GM10248 (cell line): ENCODE results near the gene OSBPL8.
"Not testable (repeated sequence)": the region's sequence is repeated elsewhere in the genome, so short reads cannot be mapped to it uniquely, and the experiment has no call there.

Experiments
- CTCF ChIA-PET: fragments of 300-600 bp; sonication (Branson Sonifier 250); formaldehyde crosslinking; extraction: SDS; loops from one replicate; lab custom pipeline; 2021; ENCODE audit warnings: antibody characterized with exemption; lab: Yijun Ruan, JAX
- POLR2A ChIA-PET: fragments of 350-650 bp; sonication (Branson Sonifier 250); formaldehyde crosslinking; extraction: SDS; loops from one replicate; lab custom pipeline; 2020; ENCODE audit warnings: antibody characterized with exemption; lab: Yijun Ruan, JAX
- DNase-seq: peaks from one replicate; pipeline ENCODE4 v3.0.0; 2012; ENCODE audit errors: extremely low spot score
- TF ChIP-seq, protein P1 (sequence below): IDR thresholded peaks from 2 replicates; pipeline ENCODE4 v1.5.1; 2012; ENCODE audit warnings: mild to moderate bottlenecking, low read depth; ENCODE audit errors: extremely low read depth, missing control alignments, control extremely low read depth

The OSBPL8 gene

DNA sequence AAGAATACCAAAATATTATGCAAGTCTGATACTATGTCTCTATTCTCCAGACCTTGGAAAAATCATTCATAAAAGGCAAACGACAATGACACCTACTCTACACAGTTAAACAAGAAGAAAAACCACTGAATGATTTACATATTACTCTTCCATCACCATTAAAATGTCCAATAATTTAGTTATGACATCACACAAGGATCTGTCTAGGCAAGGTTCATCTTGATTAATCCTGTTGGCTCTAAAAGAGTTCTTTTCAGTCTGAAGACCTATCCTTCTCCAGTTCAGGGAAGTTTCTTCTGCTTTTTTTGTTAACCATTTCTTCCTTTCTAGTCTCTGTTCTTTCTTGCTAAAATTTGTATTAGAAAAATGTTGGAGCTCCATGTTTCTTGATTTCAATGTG lies 64.0 kb downstream of the OSBPL8 start:
- POLR2A ChIA-PET = no interaction called here
- TF ChIP-seq, protein P1, sequence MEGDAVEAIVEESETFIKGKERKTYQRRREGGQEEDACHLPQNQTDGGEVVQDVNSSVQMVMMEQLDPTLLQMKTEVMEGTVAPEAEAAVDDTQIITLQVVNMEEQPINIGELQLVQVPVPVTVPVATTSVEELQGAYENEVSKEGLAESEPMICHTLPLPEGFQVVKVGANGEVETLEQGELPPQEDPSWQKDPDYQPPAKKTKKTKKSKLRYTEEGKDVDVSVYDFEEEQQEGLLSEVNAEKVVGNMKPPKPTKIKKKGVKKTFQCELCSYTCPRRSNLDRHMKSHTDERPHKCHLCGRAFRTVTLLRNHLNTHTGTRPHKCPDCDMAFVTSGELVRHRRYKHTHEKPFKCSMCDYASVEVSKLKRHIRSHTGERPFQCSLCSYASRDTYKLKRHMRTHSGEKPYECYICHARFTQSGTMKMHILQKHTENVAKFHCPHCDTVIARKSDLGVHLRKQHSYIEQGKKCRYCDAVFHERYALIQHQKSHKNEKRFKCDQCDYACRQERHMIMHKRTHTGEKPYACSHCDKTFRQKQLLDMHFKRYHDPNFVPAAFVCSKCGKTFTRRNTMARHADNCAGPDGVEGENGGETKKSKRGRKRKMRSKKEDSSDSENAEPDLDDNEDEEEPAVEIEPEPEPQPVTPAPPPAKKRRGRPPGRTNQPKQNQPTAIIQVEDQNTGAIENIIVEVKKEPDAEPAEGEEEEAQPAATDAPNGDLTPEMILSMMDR = no peak
- CTCF ChIA-PET = interaction anchor here (1.2 kb wide), 2 partner anchors 21 to 39 kb away, joined by 3 read pairs; no protein-coding TSS in a partner anchor
- DNase-seq = no peak

DNA sequence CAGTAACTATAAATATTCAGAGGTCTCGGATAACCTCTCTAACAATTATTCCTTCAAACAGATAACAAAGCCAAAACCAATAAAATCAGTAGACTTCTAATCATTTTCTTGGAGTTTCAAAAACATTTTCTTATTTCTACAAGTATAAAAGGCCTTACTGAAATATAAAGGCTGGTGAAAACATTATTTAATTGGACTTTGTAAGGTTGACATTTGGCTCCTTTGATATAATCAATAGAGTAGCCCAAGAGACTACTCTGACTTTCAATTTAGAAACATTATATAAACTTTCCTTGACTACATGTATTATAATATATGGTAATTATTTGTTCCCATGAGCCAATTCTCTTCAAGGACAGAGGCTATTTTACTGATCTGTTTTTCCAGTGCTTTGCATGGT lies 68.3 kb downstream of the OSBPL8 start:
- TF ChIP-seq, protein P1 = no peak
- DNase-seq = no peak
- CTCF ChIA-PET = no interaction called here
- POLR2A ChIA-PET = no interaction called here

DNA sequence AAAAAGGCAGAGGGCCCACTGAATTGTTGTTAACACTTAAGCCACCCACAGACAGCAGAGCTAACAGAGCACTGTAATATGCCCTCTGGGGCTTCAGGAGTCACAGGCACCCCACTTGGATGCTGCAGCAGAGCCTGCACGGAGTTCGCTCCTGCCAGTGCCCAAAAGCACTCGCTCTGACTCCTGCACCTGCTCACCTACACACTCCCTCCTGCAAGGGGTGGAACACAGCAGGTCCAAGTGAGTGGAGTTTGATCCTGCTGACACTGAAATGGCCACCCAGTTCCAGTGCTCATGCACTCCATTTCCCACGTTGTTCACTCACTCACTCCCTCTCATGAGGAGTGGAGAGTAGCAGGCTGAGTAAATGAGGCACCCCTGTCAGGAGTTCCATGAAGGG lies 68.8 kb downstream of the OSBPL8 start:
- no peak for DNase-seq
- TF ChIP-seq, protein P1 = no peak
- CTCF ChIA-PET = no interaction called here
- POLR2A ChIA-PET = no interaction called here

DNA sequence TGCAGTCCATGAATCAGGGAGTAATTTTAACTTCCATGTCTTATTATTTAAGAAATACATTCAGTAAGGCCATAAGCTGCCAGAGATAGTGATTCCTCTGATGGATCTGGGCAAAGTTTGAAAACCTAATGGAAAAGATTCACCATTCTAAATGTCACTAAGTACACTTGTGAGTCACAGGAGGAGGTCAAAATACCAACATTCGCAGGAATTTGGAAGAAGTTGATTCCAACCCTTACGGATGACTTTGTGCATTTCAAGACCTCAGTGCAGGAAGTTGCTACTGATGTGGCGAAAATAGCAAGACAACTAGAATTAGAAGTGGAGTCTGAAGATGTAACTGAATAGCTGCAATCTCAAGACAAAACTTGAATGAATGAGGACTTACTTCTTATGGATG lies 69.8 kb downstream of the OSBPL8 start:
- no peak for DNase-seq
- ChIA-PET CTCF (interaction anchor here (1.1 kb wide), 1 partner anchor 16 kb away, joined by 3 read pairs; no protein-coding TSS in a partner anchor), POLR2A (no interaction called here)
- TF ChIP-seq, protein P1 = no peak

DNA sequence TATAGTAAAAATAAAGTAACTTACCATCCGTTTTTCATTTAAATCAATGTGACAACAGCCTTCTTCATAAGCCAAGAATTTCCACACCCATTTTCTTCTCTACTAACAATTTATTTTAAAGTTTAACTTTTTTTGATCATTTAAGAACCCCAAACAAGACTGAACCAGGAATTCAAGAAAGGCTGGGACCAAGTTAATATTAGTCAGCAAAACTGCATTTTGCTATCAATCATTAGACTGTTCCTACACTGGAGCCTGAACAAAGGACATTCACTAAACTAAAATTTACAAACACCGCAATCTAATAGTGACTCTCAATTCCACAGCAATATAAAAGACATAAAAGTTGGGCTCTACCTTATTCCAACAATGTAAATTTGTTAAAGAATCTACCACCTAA lies 73.6 kb downstream of the OSBPL8 start:
- POLR2A ChIA-PET = no interaction called here
- CTCF ChIA-PET = interaction anchor here (1.6 to 2.4 kb wide), 2 partner anchors 13 to 15 kb away, joined by 4 to 9 read pairs; no protein-coding TSS in a partner anchor
- no peak for DNase-seq
- TF ChIP-seq, protein P1 = no peak

DNA sequence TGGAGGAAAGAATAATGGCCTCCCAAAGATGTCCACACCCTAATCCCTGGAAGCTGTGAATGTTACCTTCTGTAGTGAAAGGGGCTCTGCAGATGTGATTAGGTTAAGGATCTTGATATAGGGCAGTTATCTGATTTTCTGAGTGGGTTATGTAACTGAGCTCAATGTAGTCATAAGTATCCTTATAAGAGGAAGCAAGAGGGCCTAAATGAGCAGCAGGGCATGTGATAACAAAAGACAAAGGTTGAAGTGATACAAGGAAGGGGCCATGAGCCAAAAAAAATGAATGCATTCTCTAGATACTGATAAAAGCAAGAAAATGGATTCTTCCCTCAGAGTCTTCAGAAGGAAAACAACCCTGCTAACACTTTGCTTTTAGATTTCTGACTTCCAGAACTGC lies 78.8 kb downstream of the OSBPL8 start:
- DNase-seq = no peak
- TF ChIP-seq, protein P1 = no peak
- POLR2A ChIA-PET = no interaction called here
- CTCF ChIA-PET = interaction anchor here (0.7 to 1.6 kb wide), 3 partner anchors 8 to 25 kb away, joined by 3 to 4 read pairs (median 3); no protein-coding TSS in a partner anchor

DNA sequence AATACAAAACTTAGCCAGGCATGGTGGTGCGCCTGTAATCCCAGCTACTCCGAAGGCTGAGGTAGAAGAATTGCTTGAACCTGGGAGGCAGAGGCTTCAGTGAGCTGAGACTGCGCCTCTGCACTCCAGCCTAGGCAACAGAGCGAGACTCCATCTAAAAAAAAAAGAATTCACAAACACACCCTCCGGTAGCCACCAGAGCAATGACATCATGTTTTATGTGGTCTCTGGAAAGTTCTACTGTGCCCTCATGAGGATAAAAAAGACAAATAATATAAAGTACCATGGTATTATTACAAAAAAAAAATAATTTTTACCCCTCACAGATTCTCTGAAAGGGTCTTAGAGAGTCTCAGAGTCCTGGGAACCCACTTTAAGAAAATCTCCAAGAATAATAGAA lies 81.5 kb downstream of the OSBPL8 start:
- CTCF ChIA-PET = no interaction called here

DNA sequence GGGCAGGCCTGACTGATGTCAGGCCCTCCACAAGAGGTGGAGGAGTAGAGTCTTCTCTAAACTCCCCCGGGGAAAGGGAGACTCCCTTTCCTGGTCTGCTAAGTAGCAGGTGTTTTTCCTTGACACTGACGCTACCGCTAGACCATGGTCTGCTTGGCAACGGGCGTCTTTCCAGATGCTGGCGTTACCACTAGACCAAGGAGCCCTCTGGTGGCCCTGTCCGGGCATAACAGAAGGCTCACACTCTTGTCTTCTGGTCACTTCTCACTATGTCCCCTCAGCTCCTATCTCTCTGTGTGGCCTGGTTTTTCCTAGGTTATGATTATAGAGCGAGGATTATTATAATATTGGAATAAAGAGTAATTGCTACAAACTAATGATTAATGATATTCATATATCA lies 86.7 kb downstream of the OSBPL8 start:
- CTCF ChIA-PET = interaction anchor here (1.3 to 1.6 kb wide), 3 partner anchors 11 to 33 kb away, joined by 3 to 4 read pairs (median 4); no protein-coding TSS in a partner anchor
- POLR2A ChIA-PET, DNase-seq: not testable (repeated sequence)

More for the DNA sequence above, 81.5 kb downstream of the OSBPL8 start:
- POLR2A ChIA-PET = no interaction called here
- TF ChIP-seq, protein P1 = no peak
- no peak for DNase-seq
